Sigmoid colon (tissue), 4 donors: ENCODE data around the gene APOL6.

Source experiments
- EP300 ChIP-seq, 4 donors: sonication (generic); formaldehyde crosslinking; IDR thresholded peaks; one replicate each; pipeline ENCODE4 v1.6.1; 2017; ENCODE audit warnings: antibody characterized with exemption in 4 of 4
- POLR2A ChIP-seq, 2 donors: fragments of 450-650 bp; IDR thresholded peaks; one replicate each; pipeline ENCODE4 v1.6.1; 2016; ENCODE audit warnings: antibody characterized with exemption in 2 of 2, mild to moderate bottlenecking in 2 of 2, moderate library complexity in 2 of 2
- POLR2AphosphoS5 ChIP-seq, 4 donors: sonication (generic); formaldehyde crosslinking; IDR thresholded peaks; one replicate each; pipeline ENCODE4 v1.6.1; 2017; ENCODE audit warnings: antibody characterized with exemption in 4 of 4
- TF ChIP-seq, protein P1 (sequence below), 4 experiments: fragments of 450-650 bp in 3 of 4; fragments of 200-600 bp in 1 of 4; IDR thresholded peaks; one replicate each; pipeline ENCODE4 v1.5.1; 2016 to 2019; ENCODE audit warnings: antibody characterized with exemption in 4 of 4, mild to moderate bottlenecking in 3 of 4, moderate library complexity in 2 of 4

GRCh38 chr22:35687461-35687860 lies 39.2 kb downstream of the APOL6 start:
- TF ChIP-seq, protein P1, sequence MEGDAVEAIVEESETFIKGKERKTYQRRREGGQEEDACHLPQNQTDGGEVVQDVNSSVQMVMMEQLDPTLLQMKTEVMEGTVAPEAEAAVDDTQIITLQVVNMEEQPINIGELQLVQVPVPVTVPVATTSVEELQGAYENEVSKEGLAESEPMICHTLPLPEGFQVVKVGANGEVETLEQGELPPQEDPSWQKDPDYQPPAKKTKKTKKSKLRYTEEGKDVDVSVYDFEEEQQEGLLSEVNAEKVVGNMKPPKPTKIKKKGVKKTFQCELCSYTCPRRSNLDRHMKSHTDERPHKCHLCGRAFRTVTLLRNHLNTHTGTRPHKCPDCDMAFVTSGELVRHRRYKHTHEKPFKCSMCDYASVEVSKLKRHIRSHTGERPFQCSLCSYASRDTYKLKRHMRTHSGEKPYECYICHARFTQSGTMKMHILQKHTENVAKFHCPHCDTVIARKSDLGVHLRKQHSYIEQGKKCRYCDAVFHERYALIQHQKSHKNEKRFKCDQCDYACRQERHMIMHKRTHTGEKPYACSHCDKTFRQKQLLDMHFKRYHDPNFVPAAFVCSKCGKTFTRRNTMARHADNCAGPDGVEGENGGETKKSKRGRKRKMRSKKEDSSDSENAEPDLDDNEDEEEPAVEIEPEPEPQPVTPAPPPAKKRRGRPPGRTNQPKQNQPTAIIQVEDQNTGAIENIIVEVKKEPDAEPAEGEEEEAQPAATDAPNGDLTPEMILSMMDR (IDR thresholded peaks at IDR 0.05), result no peak
- TF ChIP-seq POLR2A (IDR thresholded peaks at IDR 0.05), result no peak
- TF ChIP-seq EP300 (IDR thresholded peaks at IDR 0.05), result no peak
- TF ChIP-seq POLR2AphosphoS5 (IDR thresholded peaks at IDR 0.05), result no peak
